Pancreas (tissue), 10 donors: Measurements from ENCODE around the gene SOX21. TPM values are rescaled to one million over a fixed set of nuclear protein-coding genes. Genes with fewer than 3 reads are reported as not detected.
A peak's percentile ranks its signal among the peaks of the same experiment; 100 is the strongest.

Source experiments
- ATAC-seq, 4 donors: fragments of 200-7000 bp; cut with Tn5 transposase; one replicate each; pipeline versions ENCODE4 v1.8.0 to v1.9.1; 2020; ENCODE audit warnings: mild to moderate bottlenecking in 4 of 4, moderate library complexity in 4 of 4
- DNase-seq, 6 donors: peaks; one replicate each; pipeline ENCODE4 v3.0.0-alpha.2; 2020
- FAIRE-seq: peaks from 2 replicates; lab custom pipeline; 2012; peaks lifted over from hg19 to GRCh38; lab: Jason Lieb, UNC
- H3K27ac ChIP-seq, 4 donors: fragments of 200-600 bp; sonication (generic); 1 replicate in 3 of 4; 2 replicates in 1 of 4; pipeline versions ENCODE4 v1.5.0 to v1.8.0; 2020
- H3K27me3 ChIP-seq, 4 donors: fragments of 200-600 bp; one replicate each; pipeline ENCODE4 v1.8.0; 2021
- H3K36me3 ChIP-seq, 3 donors: fragments of 200-600 bp; sonication (generic) in 1 of 3; one replicate each; pipeline versions ENCODE4 v1.5.0 to v1.8.0; 2020 to 2021
- H3K4me1 ChIP-seq, 3 donors: fragments of 200-600 bp; one replicate each; pipeline ENCODE4 v1.8.0; 2021
- H3K4me3 ChIP-seq, 4 donors: fragments of 200-600 bp; sonication (generic) in 2 of 4; one replicate each; pipeline versions ENCODE4 v1.5.0 to v1.8.0; 2020 to 2021
- H3K9me3 ChIP-seq, 4 donors: fragments of 200-600 bp; one replicate each; pipeline ENCODE4 v1.8.0; 2021
- WGBS, 2 donors: extraction: QIAGEN DNeasy Blood & Tissue Kit; methylation state at CpG; one replicate each; pipeline ENCODE4 v1.1.7; 2013; 5-methylcytosine and 5-hydroxymethylcytosine counted together
- intact Hi-C, 3 donors: fragments of 100-400 bp; cut with DNase I; formaldehyde crosslinking; loops; one replicate each; pipeline versions ENCODE4 v1.11.1 to v1.14.2; 2022
- polyA plus RNA-seq, 2 donors: library from polyadenylated mRNA; stranded (reverse); fragments of 200-250 nt; gene quantifications; one replicate each; pipeline ENCODE4 v1.2.3, GENCODE V29; 2013
- total RNA-seq, 6 donors: library from RNA; stranded (reverse); fragmentation: NEBNext Ultra II Directional in 4 of 6; extraction: Animal tissue kit (Norgen Biotek cat#: 25700) in 4 of 6; gene quantifications; one replicate each; pipeline versions ENCODE4 v1.2.1 to v1.2.4, GENCODE V29; 2021 to 2023
- TF ChIP-seq, protein P1 (sequence below), 4 donors: fragments of 200-600 bp; sonication (generic) in 3 of 4; IDR thresholded peaks; one replicate each; pipeline versions ENCODE4 v1.5.0 to v1.8.0; 2021; ENCODE audit warnings: antibody characterized with exemption in 4 of 4
- donor health status: healthy with polysubstance abuse.
- donor health status: DM: no; HTN: no; CAD: no; lungs with moderate emphysema.
- donor health status: DM: no; HTN: no; CAD: no.
- donor health status: control.
- donor health status: control.
- donor health status: Bipolar disorder and iron deficiency.
- donor health status: DM: yes; HTN: yes; CAD: no.
- donor health status: DM: no; HTN: no; CAD: no.
- donor health status: DM: no; HTN: no; CAD: no.
- donor health status: DM: yes; HTN: yes; CAD: no.

SOX21 gene
- total and polyA plus RNA-seq, 8 donors, result 0.16 TPM; not detected in 7

GRCh38 chr13:94661406-94661805 lies 50.9 kb downstream of the SOX21 start:
- 31 to 36% methylated on average over 5 of the region's 5 CpGs for WGBS, 2 donors
- no peak overlapping the region for H3K4me3 ChIP-seq
- H3K4me1 ChIP-seq, result peaks cover 0 to 2% (median 0%) of the 10 kb centered on the region in 3 donors
- no peaks in the 10 kb centered on the region for H3K9me3 ChIP-seq
- ATAC-seq, result no peak
- no peak for FAIRE-seq
- intact Hi-C loops, result no loop called here
- H3K27ac ChIP-seq, result no peak overlapping the region
- TF ChIP-seq, protein P1, sequence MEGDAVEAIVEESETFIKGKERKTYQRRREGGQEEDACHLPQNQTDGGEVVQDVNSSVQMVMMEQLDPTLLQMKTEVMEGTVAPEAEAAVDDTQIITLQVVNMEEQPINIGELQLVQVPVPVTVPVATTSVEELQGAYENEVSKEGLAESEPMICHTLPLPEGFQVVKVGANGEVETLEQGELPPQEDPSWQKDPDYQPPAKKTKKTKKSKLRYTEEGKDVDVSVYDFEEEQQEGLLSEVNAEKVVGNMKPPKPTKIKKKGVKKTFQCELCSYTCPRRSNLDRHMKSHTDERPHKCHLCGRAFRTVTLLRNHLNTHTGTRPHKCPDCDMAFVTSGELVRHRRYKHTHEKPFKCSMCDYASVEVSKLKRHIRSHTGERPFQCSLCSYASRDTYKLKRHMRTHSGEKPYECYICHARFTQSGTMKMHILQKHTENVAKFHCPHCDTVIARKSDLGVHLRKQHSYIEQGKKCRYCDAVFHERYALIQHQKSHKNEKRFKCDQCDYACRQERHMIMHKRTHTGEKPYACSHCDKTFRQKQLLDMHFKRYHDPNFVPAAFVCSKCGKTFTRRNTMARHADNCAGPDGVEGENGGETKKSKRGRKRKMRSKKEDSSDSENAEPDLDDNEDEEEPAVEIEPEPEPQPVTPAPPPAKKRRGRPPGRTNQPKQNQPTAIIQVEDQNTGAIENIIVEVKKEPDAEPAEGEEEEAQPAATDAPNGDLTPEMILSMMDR (IDR thresholded peaks at IDR 0.05), result no peak
- H3K27me3 ChIP-seq, result no peaks in the 10 kb centered on the region
- H3K36me3 ChIP-seq, result no peaks in the 10 kb centered on the region
- DNase-seq, result no peak

GRCh38 chr13:94660695-94661326 lies 51.5 kb downstream of the SOX21 start:
- FAIRE-seq (no peak), ATAC-seq (peak in 3 of 4 donors; percentile 47 to 57 (median 52)), DNase-seq (no peak)

More at GRCh38 chr13:94660695-94661326, 51.5 kb downstream of the SOX21 start:
- H3K9me3 ChIP-seq, result no peaks in the 10 kb centered on the region
- intact Hi-C loops, result no loop called here
- peaks cover 0 to 2% (median 0%) of the 10 kb centered on the region in 3 donors for H3K4me1 ChIP-seq
- H3K27me3 ChIP-seq, result no peaks in the 10 kb centered on the region
- no peak overlapping the region for H3K4me3 ChIP-seq
- 20 to 22% methylated on average over 6 of the region's 6 CpGs for WGBS, 2 donors
- TF ChIP-seq, protein P1 (IDR thresholded peaks at IDR 0.05), result no peak
- H3K36me3 ChIP-seq, result no peaks in the 10 kb centered on the region
- H3K27ac ChIP-seq, result no peak overlapping the region

Other genes starting within 250 kb of the SOX21 start
- gene DCT, start 232.9 kb downstream of the SOX21 start, total RNA-seq, result under 1 TPM; 0.06 to 0.83 (median 0.23) TPM
- gene DCT, start 232.9 kb downstream of the SOX21 start, polyA plus RNA-seq, result under 1 TPM; 0.27 to 0.66 TPM
- gene TGDS, start 116.4 kb downstream of the SOX21 start, total RNA-seq, result 1 to 10 TPM; 2.1 to 6.5 (median 5.1) TPM
- gene TGDS, start 116.4 kb downstream of the SOX21 start, polyA plus RNA-seq, result 1 to 10 TPM; 5.8 to 8.4 TPM
- 1 to 10 TPM; 1.9 to 3.2 (median 2.3) TPM for gene GPR180, start 110.7 kb downstream of the SOX21 start, total RNA-seq
- 1 to 10 TPM; 1.0 to 2.5 TPM for gene GPR180, start 110.7 kb downstream of the SOX21 start, polyA plus RNA-seq